ENCODE data around the gene FBXW11.

FBXW11 gene

DNA sequence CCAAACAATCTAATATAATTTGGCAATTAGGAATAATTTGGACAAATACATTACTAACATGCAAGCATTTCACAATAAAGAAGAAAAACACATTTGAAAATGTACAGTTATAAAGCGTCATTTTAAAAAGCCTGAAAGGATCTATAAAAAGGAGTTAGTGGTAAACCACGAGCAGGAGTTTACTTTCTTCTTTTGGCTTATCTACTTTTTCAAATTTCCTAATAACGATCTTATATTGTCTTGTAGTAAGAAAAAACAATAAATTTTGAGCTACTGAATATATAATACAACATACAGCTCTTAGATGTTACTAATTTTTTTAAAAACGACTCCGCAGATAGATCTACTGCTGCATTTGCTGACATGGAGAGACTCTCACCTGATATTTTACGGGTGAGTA, 141.0 kb downstream of the FBXW11 start:
- TF ChIP-seq, protein P1, sequence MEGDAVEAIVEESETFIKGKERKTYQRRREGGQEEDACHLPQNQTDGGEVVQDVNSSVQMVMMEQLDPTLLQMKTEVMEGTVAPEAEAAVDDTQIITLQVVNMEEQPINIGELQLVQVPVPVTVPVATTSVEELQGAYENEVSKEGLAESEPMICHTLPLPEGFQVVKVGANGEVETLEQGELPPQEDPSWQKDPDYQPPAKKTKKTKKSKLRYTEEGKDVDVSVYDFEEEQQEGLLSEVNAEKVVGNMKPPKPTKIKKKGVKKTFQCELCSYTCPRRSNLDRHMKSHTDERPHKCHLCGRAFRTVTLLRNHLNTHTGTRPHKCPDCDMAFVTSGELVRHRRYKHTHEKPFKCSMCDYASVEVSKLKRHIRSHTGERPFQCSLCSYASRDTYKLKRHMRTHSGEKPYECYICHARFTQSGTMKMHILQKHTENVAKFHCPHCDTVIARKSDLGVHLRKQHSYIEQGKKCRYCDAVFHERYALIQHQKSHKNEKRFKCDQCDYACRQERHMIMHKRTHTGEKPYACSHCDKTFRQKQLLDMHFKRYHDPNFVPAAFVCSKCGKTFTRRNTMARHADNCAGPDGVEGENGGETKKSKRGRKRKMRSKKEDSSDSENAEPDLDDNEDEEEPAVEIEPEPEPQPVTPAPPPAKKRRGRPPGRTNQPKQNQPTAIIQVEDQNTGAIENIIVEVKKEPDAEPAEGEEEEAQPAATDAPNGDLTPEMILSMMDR (IDR thresholded peaks at IDR 0.05; ENCODE audit: low read depth, low read length), result no peak
- no peak for DNase-seq (ENCODE audit: extremely low read depth, low read depth)

DNA sequence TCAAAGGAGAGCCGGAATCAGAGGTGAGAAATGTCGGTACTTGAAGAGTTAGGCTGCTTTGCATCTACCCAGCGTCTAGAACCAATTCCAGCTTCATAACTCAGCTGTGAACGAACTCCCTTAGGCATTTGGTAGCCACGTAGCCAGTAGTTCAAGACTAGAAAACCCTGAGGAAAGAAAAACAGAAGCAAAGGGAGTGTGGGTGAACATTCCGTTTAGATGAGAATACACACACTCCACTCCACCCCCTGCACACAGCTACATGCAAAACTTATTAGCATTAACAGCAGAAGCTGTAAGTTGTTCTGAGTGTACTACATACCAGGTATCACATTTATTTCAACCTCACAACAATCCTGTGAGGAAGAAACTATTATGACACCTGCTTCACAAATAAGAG, 142.5 kb downstream of the FBXW11 start:
- TF ChIP-seq, protein P1 (IDR thresholded peaks at IDR 0.05; ENCODE audit: low read depth, low read length), result no peak
- no peak for DNase-seq (ENCODE audit: extremely low read depth, low read depth)

DNA sequence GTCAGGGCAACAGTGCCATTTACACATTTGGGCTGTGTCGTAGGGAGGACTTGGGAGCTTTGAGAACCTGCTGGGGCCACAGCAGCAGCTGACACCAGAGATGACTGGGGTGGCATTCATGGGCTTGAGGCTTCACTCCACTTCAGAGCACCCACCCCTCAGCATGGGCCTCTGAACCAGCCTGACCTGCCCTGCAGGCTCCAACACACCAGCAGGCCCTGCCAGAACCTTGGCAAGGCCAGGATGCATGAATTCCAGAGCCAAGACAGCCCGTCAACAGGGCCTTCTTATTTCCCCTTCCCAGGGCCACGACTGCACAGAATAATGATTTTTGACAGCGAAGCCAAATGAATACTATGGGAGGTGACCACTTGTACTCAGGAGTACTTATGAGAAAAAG, 143.8 kb downstream of the FBXW11 start:
- DNase-seq (ENCODE audit: extremely low read depth, low read depth), result no peak
- TF ChIP-seq, protein P1 (IDR thresholded peaks at IDR 0.05; ENCODE audit: low read depth, low read length), result no peak

DNA sequence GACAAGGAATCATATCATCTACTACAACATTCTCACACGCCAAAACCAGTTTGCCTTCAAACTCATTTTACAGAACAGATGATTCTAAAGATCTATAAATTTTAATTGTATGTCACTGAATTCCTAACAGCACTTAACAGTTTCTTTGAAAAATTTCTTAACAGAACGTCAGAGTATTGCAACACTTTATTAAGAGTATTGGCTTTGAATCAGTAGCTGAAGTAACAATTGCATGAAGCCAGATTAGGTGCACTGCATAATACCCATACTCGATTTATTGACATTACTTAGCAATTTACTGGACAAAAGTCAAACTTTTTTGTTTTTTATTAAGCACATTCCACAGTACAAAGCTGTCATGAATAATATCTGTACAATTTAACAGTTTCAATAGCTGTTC, 145.1 kb downstream of the FBXW11 start:
- TF ChIP-seq, protein P1 (IDR thresholded peaks at IDR 0.05; ENCODE audit: low read depth, low read length), result no peak
- DNase-seq (ENCODE audit: extremely low read depth, low read depth), result no peak

DNA sequence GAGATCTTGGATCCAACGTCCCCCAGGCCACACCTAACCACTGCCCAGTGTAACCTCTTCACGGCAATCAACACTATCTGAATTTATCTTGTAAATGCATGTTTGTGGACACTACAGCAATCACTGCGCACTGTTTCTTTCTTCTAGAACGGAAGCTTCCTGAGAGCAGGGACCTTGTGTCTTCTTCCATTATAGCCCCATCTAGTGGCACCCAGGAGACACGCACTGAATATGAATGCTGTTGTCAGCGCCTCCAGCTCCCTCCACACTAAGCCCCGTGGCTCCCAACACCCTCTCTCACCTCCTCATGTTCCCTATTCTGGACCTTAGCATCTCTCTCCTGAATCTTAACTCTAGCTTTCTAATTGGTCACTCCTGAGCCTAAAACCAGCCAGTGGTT, 148.1 kb downstream of the FBXW11 start:
- no peak for DNase-seq (ENCODE audit: extremely low read depth, low read depth)
- TF ChIP-seq, protein P1 (IDR thresholded peaks at IDR 0.05; ENCODE audit: low read depth, low read length), result peak; percentile 37

DNA sequence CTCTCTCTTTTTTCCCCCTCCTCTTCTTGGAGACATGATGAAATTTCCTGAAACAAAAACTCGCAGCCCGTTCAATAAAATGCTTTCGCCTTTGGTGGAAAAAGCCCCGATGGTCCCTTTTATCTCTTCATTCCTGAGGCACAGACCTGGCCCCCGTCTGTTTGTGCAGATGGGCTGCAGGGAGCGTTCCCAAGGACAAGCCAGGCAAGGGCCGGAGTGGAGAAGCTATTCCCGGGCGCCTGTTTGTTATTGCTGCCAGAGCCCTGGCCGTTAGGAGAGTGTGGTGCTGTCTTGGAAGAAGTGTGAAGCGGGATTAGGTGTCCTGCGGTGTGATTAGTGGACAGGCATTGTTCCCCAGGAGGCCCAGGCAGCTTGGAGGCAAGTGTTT, 149.0 kb downstream of the FBXW11 start:
- TF ChIP-seq, protein P1 (IDR thresholded peaks at IDR 0.05; ENCODE audit: low read depth, low read length), result no peak
- DNase-seq (ENCODE audit: extremely low read depth, low read depth), result no peak

DNA sequence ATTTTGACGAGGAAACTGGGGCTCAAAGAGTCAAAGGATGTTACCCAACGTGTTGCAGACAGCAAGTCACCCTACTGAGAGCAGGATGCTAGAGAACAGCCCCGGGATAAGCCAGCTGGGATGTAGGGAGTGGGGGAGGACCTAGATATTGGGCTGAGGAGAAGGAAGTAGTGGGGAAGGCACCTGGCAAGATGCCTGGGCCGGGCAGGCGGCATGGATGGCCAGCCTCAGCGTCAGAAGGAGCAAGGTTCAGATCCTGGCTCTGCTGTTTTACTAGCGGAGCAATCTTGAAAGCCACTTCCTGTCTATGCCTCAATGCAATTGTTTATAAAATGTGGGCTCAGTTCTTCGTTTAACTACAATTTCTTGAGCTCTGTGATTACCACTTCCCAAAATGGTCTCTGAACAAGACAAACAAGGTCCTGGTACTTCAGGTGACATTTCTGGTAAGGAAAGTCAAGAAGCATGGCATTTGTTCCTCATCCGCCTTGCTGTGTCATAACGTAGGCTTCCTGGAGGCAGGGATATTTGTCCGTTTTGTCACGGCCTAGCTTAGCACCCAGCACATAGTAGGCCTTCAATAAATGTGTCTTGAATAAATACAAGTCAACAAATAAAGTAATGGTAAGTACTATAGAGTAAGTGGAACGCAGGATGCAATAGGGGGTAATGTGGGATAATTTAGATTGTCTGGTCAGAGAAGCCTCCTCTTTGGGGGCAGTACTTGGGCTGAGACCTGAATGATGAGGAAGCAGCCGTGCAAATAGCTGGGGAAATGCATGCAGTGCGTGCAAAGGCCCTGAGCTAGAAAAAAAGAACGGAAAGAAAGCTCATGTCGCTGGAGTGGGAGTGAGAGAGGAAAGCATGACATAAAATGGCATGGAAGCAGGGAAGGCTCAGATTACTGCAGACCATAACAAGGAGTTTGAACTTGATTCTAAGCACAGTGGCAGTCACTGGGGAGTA, 150.4 kb downstream of the FBXW11 start:
- DNase-seq (ENCODE audit: extremely low read depth, low read depth), result no peak
- TF ChIP-seq, protein P1 (IDR thresholded peaks at IDR 0.05; ENCODE audit: low read depth, low read length), result no peak
